NCI-H187 (cell line): ENCODE results near the gene FLVCR2.

ENCODE experiments used
- DNase-seq, 2 experiments: peaks; one replicate each; lab custom pipeline; 2025; lab: John Stamatoyannopoulos, UW

Gene FLVCR2

DNA sequence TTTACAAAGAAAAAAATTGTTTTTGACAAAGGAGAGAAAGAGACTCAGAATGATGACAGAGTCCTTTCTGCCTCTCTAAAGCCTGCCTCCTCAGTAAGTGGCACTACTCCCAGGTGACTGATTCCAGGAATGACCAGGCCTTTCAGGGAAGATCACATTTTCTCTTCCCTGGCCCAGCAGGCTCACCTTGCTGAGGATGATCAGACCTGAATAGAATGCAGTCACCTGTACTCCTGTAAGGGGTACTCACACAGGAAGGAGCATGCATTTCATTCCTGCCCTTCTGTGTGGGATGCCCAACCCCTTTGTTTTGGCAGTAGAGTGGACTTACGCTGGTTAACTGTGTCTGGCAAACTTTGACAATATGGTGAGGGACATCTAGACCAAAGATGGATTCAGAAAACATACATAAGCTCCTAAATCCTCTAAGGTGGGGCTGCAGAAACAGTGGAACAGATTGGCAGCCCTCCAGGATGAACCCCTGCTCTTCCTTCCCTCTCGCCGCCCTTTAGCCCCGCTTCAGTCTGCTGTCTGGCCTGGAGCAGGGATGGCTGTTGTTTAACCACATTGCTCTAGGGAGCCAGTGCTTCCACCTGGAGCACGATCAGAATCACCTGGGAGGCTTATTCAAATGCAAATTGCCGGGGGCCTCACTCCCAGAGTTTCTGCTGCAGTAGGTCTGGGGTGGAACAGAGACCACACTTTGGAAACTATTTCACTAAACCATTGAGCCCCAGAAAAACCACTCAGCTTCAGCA, 52.5 kb downstream of the FLVCR2 start:
- DNase-seq = peak in 1 of 2 experiments; percentile 27

DNA sequence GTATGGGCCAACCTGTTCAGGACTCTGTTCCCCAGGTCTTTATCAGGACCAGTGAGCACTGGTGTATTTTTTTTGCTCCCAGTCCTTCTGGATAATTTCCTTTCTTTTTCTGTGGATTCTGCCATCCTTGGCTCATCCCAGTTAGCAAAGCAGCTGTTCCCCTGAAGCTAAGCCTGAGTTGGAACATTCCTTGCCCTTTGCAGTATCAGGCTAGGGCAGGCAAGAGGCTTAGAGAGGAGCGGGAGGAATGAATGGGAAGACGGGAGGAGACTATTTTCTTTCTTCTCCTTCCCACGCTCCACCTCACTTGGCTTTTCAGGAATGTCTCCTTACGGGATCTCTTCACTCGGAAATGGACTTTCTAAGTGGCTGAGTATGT, 53.0 kb downstream of the FLVCR2 start:
- no peak for DNase-seq

DNA sequence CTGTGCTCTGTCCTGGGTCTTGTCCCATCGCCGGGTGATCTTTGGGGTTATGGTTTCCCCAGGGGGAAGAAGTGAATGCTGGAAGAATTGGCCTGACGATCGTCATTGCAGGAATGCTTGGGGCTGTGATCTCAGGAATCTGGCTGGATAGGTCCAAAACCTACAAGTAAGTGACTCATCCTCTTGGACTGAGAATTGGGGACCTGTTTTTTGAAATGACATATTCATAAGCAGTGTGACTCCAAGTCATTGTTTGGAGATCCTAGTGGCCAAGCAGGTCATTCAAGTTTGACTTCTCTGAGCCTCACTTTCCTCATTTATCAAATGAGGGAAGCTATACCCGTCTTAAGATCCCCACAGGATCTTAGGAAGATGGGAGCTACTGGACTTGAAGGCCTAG, 56.4 kb downstream of the FLVCR2 start:
- DNase-seq = no peak

DNA sequence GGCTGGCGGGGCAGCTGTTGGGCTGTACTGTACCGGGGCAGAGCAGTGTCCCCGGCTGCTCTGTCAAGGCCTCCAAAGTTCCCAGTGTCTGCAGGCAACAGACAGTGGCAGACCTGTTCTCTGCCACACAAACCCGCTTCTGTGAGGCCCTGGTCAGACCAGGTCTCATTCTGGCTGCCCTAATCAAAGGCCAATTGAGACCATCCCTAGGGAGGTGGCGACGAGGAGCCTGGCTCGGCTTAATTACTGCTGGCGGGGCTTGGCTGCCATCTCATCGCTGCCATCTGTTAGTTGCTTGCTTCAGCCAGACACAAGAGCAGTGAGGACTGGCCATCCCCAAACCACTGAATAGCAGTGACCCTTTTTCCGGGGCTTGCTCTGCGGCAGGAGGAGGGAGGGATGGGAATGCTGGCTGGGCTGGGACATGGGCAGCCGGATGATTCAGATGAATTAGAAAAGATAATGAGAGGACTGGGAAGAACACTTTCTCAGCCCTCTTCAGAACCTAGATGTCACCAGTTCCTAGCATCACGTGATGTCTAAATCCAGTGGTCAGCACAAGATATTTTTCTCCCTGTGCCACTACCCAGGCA, 57.8 kb downstream of the FLVCR2 start:
- DNase-seq = no peak

DNA sequence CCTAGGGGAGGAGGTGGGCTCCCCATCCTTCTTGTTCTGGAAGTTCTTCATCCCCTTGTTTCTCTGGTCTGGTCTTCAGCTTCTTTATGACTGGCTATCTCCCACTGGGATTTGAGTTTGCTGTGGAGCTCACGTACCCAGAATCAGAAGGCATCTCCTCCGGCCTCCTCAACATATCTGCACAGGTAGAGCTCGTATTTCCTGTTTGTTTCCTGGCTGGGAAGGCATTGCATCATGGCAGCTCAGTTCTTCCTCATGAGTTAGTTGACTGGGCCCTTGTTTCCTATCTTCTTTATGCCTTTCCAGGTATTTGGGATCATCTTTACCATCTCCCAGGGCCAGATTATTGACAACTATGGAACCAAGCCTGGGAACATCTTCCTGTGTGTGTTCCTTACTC, 62.5 kb downstream of the FLVCR2 start:
- no peak for DNase-seq

DNA sequence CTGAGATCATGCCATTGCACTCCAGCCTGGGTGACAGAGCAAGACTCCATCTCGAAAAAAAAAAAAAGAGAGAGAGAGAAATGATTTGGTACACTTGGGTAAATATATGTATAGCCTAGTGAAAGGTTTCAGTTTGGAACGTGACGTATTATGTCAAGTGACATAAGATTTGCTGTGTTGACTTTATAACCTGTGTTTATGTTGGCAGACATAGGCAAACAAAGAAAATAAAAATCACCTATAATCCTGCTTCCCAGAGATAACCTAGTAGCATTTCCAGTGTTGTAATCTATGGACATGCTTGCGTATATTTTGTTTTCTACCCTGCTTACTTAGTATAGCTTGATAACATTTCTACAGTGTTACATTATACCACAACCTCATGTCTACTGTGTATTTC, 65.6 kb downstream of the FLVCR2 start:
- no peak for DNase-seq

DNA sequence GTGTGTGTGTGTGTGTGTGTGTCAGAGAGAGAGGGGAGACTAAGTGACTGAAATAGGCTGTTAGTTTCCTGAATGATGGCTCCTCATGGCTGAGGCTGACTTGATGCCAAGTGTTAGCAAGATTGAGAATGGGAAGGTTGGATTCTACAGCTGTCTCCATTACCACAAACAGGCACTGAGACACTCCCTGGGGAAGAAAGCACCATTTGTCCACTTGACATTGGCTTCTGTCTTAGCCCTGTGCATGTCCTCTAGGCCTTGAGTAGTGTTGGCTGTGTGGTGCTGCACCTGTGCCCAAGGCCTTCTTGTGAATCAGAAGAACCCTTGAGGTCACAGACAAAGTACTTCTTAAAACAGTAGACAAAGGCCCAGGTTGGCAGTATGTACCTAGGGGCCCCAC, 66.6 kb downstream of the FLVCR2 start:
- peak; percentile 68 to 83 for DNase-seq

DNA sequence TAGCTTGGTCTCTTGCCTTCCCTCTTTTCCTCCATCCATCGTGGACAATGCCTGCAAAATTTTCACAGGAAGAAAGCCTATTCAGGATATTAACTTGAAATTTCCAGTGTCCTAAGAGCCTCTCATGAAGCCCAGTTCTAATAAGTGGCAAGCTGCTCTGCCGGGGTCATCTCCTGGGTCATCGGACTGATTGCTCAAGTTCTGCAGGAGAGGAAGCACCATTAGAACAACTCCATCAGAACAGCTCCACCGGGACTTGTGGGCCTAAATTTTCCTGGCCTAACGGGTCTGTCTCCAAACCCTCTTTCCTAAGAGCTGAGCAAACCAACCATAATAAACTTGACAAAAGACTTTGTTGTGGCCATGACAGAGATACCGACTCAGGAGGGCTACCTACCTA, 68.3 kb downstream of the FLVCR2 start:
- DNase-seq = no peak

DNA sequence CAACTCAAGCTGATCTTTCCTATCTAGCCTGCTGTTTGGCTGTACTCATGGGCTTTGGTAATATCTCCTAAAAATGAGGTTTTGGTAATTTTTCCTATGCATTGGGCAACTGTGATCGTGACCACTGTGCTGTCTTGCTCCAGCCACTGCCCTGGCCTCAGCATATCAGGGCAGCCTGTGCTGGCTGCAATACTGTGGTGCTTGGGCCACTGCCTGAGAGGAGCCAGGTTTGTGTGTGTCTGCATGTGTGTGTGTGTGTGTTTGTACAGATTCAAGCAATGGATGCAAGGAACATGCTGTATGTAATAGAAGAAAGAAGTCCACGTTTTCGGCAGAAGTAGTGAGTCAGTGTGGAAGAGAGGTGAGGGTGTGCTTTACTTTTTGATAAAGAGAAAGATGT, 69.2 kb downstream of the FLVCR2 start:
- DNase-seq = no peak

DNA sequence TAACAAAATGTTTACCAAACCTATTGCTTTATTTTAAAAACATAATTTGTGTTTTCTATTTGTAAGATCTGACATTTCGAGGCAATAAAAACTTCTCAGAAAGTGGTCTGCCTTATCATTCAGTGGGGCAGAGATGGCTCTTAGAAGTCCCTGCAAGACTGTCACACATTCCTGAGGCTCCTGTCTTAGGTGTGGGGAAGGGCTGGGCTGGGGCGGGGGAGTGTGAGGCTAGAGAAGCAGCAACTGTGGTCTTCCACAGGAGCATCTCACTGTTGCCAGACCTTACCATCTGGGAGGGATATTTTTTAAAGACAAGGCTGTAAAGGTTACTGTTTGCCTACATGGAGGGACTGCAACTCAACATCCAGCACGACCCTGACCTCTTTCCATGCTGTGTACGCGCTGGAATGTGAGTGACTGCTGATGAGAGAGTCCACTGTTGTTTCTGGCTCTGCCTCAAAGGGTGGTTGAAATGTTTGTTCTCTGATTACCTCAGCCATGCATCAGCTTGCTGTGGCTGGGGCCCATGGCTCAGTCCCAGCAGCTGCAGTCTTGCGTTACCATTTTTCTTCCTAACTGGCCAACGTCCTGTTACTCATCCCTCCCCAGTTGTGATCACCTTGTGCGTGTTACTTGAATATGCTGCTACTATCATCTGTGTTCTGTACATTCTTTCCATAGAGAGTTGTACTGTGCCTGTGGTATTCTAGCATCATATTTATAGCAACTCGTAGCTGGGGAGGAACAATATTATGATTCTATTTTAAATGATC, 69.8 kb downstream of the FLVCR2 start:
- no peak for DNase-seq

DNA sequence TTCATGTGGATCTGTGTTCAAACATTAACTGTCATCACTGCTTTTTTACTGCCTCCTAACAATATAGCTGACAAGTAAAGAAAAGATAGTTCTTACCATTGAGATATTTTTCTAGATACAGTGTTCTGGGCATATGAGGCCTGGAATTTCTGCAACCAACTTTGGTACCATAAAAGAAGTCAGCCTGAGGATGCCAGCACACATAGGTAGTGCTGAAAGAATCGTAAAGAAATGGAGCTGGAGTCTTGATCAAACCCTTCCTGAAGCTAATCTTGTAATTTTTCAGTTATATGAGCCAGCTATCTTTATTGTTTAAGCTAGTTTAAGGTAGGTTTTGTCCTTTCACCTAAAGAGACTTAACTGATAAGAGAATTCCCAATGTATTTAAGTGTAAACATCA, 70.9 kb downstream of the FLVCR2 start:
- DNase-seq = no peak

DNA sequence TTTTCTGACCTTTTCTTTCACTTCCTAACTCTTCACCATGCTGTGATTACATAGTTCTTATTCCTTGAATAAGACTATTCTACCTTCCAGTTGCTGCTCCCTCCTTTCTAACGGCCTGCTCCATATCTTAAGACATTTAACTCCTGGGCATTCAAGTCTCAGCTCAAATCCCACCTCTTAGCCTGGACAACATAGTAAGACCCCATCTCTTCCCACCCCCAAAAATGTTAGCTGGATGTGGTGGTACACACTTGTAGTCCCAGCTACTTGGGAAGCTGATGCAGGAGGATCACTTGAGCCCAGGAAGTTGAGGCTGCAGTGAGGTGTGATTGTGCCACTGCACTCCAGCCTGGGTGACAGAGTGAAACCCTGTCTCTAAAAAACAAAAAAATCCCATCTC, 71.4 kb downstream of the FLVCR2 start:
- no peak for DNase-seq

DNA sequence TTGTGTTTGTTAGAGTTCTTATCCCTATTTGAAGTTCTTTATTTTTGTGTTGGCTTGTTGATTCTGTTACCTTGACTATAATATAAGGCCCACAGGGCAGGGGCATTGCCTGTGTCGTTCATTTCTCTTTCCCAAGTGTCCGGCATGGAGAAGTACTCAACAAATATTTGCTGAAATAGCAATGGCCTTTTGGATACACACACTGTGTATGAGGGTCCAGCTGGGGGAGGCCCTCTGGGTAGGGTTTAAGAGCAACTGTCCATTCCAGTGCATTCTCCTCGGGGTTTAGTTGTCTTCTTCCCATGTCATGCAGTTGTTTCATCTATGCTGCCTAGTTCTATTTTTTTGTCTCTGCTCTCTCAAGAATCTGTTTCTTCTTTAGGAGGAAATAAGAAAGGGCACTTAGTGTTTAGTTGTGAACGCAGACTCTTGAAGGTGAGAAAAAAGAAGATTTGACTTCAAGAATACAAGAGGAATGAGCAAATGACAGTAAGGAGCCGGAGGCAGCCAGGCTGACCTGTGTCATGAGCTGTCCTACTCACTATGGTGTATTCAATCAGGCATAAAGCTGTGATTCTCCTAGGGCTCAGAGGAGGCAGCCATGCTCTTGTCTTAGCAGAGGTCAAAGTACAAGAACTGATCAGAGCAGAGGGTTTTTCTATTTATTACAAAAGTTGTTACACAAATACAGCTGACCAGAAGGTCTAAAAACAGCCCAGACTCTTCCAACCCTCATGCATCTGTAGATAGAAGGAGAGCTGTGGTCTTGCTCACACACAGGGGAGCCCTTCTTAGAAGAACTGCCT, 72.0 kb downstream of the FLVCR2 start:
- DNase-seq = no peak

DNA sequence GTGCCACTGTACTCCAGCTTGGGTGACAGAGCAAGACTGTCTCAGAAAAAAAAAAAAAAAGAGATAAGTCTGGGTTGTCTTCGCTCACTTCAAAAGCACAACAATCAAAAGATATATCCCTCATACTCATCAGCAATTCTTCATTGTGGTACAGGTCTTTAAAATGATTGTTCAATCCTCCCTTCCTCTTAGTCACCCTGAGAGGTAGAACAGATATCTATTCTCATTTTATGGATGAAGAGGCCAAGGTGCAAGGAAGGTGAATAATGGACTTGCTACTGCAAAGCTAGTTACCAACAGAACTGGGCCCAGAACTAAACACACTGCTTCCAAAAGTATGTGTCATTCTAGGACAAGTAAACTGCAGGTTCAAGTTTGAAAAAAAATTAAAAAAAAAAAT, 75.1 kb downstream of the FLVCR2 start:
- no peak for DNase-seq

DNA sequence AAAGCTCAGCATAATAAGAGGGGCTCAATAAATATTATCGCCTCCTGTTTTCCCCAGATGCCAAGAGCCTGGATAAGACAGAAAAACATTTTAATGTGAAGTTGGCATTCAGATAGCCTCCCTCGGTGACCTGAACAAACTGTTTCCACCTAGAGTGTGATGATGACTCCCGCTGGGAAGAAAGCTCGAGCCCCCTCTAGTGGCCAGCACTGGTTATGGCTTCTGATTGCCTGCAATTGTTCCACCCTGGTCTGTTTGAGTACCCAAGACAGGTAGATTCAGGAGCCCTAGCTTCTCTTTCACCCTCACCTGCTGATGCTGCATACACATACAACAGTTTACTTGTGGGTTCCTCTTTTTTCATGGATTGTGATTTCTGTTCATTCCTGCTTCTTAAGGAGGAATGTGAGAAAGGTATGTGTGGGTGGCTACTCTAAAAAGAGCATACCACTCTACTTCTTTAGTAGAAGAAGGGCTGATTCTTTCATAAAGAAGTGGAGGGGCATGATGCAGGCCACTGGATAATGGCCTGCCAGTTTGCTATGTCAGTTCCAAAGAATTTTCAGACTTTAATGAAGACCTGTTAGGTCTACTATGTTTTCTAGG, 75.8 kb downstream of the FLVCR2 start:
- DNase-seq = peak; percentile 45 to 81

DNA sequence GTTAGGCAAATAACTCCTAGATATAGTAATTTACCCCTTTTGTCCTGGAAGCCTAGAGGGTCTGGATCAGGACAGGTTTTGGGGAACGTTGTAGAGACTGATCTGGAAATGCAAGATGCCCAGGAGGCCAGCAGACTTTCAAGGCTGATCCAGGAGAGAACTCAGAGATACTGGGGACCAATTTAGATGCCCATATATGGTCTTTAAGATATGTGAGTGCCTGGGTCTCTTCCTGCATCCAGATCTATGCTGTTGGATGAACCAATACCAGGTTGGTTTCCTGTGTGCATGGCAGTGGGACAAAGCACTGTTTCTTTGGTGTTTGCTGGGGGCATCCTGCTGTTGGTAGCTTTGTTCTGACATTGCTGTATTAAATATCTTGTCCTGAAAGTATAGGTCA, 76.8 kb downstream of the FLVCR2 start:
- DNase-seq = no peak

DNA sequence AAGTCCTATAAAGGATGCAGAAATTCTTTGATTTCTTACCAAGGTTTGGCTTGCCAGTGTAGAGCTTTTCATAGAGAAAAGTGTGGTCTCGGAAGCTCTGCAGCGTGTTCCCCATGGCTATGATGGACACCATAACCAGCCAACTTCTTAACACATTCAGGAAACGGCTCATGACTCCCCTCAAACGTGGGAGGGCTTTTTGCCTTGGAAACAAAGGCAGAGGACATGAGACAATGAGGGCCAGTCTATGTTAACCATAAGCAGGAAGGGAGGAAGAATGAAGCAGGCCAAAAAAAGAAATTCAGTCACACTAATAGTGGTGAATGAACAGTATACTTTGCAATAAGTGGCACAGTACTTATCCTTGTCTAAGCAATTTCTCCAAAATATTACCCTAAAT, 78.9 kb downstream of the FLVCR2 start:
- no peak for DNase-seq

DNA sequence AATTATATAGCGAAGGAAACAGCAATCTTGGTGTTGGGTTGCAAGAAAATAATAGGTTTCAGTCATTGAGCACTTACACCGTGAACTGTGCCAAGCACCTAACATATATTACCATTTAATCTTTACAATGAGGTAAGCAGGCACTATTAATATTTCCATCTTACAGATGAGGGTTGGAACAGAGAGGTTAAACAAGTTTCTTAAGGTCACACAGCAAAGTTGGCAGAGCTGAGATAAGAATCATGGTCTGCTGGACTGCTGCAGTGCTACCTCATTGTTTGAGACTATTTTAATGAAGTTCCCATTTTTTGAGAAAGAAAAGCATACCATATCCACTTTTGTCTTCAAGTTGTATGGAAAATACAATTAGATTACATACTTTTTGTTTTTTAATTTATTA, 80.5 kb downstream of the FLVCR2 start:
- DNase-seq = no peak

DNA sequence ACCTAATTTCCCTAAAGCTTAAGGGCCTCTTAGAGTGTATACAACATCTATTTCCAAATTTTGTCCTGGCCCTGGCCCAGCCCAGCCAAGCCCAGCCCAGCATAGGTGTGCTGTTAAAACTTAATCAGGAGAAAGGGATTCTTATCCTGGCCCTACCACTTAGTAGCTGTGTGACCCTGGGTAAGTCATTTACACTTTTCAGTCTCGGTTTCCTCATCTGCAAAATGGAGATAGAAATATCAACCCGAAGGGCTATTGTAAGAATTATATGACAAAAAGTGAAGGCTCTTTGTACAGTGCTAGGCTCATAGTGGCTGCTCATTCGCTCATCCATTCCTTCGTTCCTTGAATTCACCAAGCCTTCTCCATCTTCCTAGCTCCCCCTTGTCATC, 81.8 kb downstream of the FLVCR2 start:
- no peak for DNase-seq

DNA sequence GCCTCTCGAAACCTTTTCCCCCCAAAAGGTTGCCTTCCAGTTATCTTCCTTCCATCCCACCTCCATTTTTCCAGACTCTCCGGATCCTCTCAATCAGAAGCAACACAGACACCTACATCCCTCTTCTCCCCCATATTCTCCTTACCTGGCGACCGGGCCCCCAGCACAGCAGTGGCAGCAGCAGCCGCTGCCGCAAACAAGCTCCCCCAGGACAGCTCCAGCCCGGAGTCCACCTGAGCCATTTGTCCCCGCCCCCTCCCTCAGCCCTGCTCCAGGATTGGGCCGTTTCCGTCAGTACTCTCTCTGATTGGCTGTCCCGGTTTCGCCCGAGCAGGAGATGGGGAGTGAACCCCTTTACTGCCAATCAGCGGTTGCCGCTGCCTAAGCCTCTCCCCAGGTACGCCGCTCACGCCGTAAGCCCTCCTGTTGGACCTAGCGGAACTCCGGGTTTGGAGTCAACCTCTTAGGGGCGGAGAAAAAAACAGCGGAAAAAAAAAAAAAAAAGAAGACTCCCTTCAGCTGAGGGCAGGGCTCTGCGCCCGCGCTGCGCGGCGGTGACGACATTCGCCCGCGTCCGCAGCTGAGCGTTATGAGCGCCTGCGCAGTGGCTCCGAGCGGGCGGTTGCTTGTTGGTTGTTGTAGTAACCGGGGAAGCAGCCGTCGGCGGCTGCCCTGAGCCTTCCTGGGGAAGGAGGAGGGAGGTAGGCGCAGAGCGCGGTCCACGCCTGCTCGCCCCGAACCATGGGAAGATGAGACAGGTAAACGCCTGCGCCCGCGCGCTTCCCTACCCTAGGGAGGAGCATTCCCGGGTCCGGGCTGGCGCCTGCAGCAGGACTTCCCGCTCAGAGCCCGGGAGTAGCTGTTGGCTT, 82.4 kb downstream of the FLVCR2 start, which contains the start of the genes ERG28 and TTLL5:
TSS of gene ERG28 (minus strand) at position 247 of the 869 bp plus-strand sequence. CDS start 3,374 bp downstream, outside the sequence.
TSS of gene TTLL5 (plus strand) at position 617 of the 869 bp plus-strand sequence. CDS start 1,904 bp downstream, outside the sequence.
- peak; percentile 97 to 100 for DNase-seq

DNA sequence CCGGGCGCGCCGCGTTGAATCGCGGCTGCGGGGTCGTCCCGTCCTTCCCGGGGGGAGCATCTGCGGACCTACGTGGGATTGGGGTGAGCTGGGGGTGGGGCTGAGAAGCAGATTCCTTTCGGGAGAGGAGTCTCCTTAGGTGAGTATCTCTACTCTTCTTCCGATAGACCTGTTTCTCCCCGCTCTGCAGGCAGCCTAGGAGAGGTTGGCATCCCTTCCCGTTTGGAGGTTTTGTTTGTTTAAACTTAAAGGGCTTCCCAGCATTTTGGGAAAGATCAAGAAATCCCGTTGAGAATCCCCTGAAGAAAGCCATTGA, 83.0 kb downstream of the FLVCR2 start:
- DNase-seq = no peak
